NK-92 treated with Interleukin-12 subunit alpha and Interleukin-12 subunit beta, amount 100 ng/mL, for 24 hours (cell line): ENCODE measurements around the gene HSD17B3.
A peak's percentile ranks its signal among the peaks of the same experiment; 100 is the strongest.
"Not testable (repeated sequence)": the region's sequence is repeated elsewhere in the genome, so short reads cannot be mapped to it uniquely, and the experiment has no call there.

Experiments
- DNase-seq: peaks from one replicate; lab custom pipeline; 2025; lab: John Stamatoyannopoulos, UW

The HSD17B3 gene

DNA sequence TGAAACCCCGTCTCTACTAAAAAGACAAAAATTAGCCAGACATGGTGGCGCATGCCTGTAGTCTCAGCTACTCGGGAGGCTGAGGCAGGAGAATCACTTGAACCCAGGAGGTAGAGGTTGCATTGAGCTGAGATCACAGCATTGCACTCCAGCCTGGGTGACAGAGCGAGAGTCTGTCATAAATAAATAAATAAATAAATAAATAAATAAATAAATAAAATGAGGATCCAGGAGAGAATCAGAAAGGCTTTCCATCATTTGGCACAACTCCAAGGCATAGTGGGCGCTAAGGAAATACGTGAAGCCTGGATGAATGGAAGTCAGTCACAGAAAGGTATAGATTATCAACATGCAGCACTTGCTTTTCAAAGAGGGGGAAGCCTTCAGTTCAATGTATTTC, 65.6 kb downstream of the HSD17B3 start:
- not testable (repeated sequence) for DNase-seq

- no peak for DNase-seq
These were observed 69.3 kb downstream of the HSD17B3 start for GRCh38 chr9:96232539-96233241.

DNA sequence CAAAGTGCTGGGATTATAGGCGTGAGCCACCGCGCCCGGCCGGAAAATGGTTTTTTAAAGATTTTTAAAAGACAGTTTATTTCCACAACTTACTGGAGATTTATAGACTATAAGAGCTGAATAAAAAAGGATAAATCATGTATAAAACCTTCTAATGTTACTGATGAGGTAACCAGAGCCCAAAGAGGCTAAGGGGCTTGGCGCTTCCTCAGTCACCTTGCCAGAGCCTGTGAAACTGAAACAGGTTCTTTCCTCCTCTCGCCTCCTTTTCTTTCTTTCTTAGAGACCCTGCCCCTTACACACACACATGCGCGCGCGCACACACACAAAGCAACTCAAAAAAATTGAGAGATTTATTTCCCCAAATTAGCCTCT, 69.8 kb downstream of the HSD17B3 start:
- no peak for DNase-seq

DNA sequence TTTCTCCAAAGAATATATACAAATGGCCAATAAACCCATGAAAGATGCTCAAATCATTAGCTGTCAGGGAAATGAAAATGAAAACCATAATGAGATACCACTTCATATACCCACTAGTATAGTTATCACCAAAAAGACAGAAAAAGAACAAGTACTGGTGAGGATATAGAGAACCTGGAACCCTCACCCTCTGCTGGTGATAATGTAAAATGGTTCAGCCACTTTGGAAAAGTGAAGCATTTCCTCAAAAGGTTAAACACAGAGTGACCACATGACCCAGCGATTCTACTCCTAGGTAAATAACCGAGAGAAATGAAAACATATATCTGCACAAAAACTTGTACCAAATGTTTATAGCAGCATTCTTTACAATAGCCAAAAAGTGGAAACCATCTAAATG, 72.0 kb downstream of the HSD17B3 start:
- no peak for DNase-seq

- DNase-seq, result no peak
These were observed 79.8 kb downstream of the HSD17B3 start for GRCh38 chr9:96222132-96222531.

DNA sequence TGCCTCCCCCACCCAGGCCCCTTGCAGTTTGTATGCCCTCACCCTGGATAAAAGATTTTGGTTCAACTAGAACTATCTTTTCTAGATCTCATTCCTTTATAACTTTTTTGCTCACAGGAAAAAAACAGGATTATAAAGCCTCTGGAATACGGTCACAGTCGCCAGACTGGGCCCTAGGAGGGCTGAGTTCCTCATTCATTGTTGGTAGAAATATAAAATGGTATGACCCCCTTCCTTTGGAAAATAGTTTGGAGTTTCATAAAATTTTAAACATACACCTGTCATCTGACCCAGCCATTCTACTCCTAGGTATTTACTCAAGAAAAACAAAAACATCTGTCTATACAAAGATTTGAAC, 82.1 kb downstream of the HSD17B3 start:
- no peak for DNase-seq

GRCh38 chr9:96219026-96219899, 82.7 kb downstream of the HSD17B3 start:
- DNase-seq, result no peak

- peak; percentile 73 for DNase-seq
These were observed 84.0 kb downstream of the HSD17B3 start for GRCh38 chr9:96217754-96218693.

DNA sequence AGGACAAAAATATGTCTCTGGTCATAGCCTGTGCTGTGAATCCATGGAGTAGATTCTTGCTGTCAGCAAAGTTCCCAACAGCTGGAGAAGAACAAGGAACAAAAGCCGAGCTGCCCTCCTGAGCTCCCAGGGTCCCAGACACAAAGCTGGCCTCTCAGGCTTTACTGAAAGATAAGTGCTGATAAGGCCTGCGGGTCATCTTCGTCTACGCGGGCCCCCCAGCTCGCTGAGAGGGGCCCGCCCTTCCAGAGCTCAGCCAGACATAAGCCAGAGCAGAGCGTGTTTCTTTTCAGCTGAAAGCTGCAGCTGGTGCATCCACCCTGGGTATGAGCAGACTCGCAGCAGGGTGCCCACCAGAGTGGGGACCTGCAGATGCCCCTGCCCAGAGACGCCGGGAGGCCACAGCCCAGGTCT, 84.7 kb downstream of the HSD17B3 start:
- DNase-seq, result peak; percentile 29

DNA sequence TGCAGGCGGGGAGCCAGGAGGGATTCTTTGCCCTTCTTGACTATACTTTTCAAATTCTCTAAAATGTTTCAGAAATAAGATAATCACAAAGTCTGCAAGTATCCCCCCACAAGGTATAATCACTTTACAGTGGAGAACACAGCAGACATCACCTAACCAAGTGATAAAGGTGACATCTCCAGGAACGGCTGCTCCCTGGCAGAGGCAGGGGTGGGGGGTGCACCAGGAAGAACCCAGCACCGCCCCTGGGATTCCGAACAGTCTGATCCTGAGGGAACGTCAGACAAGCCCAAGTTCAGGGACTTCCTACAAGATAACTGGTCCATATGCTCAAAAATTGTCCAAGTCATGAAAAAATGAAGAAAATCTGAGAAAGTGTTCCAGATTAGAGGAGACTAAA, 85.4 kb downstream of the HSD17B3 start:
- no peak for DNase-seq

DNA sequence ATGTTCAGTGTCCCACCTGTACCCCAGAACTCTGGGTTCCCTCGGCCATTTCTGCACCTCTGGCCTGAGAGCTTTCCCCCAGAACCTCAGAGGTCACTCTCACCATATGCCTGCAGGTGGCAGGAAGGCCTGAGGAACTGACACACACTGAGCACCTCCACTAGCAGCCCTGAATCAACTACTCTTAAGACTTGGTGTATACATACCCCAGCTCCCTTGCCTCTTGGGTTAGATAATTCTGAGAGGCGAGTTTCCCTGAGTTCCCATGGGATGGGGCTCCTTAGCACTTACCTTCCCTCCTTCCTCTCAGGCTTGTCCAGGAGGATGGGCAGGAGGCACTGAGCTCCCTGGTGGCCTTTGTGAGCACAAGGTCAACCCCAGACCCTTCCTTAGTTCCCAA, 86.1 kb downstream of the HSD17B3 start:
- DNase-seq, result no peak

DNA sequence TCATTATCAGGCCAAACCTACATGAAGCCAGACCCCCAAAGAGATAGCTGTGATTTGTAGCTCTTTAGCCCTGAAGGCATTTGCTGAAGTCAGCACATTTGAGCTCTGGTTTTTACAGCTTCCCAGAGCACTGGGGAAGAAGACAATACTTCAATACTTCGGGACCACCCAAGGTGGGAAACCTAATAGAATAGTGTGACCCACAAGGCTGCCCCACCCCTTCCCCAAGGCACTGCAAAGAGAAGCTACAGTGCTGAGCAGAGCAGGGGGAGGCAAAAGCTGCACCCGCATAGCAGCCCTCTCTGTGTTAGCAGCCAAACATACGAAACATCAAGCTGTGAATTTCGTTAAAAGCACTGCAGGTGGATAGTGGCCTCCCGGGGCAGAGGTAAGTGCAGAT, 87.3 kb downstream of the HSD17B3 start:
- no peak for DNase-seq

DNA sequence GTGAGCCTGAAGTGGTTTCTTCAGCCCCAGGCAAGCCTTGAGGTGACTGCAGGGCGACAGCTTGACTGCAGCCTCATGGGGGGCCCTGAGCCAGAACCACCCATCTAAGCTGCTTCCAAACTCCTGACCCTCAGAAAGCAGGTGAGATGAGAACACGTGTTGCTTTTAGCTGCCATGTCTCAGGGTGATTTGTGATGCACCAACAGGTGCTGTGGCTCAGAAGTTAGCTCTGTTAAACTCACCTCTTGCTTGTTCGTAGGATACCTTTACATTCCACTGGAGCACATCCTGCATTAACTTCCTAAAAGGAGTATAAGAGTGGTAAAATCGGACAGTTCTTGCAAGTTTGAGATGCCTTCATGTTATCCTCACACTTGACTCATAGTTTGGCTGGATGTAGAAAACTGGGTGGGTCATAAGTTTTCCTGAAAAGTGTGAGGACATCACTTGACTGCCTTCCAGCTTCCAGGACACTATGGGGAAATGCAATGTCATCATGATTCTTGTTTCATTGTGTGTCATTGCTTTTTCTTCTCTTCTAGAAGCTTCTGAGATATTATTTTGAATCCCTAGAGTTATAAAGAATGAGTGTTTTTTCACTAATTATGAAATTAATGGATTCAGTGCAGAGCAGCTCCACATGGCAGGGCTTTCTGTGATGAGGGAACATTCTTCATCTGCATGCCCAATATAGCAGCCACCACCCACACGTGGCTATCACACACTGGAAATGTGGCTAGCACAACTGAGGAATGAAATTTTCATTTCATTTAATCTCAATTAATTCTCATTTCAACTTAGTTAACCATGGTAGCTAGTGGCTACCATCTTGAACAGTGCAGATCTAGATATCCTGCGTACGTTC, 92.3 kb downstream of the HSD17B3 start:
- no peak for DNase-seq

- DNase-seq, result no peak
These were observed 95.7 kb downstream of the HSD17B3 start for GRCh38 chr9:96206156-96206751.

GRCh38 chr9:96204853-96205252, 97.1 kb downstream of the HSD17B3 start:
- no peak for DNase-seq

DNA sequence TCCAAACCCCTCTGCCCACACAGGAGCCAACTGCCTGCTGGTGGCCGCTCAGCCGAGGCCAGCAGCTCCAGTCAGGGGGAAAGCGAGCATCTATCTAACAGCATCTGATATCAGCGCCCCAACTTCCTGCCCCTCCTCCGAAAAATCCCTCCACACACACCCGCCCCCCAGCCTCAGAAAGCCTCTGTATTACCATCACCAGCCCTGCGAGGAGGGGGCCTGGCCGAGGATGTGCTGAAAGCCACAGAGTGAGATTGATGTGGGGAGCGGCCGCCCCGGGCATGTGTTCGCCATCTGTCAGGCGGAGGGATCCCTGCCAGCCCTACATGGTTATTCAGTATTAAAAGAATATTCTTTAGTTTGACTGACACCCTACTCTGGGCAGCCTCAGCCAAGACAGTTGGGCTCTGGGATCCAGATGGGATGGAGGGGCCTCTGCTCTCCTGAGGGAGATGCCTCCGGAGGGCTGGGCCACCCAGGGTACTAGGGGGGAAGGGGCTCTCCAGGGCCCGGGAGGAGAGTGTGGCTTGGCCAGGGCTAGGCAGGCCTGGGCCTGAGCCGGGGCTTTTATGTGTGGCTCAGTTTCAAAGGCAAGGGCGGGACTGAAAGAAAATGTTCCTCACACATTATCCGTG, 98.0 kb downstream of the HSD17B3 start:
- DNase-seq, result peak; percentile 23

- DNase-seq, result no peak
These were observed 98.8 kb downstream of the HSD17B3 start for GRCh38 chr9:96202971-96203780.

- DNase-seq, result no peak
These were observed 100.8 kb downstream of the HSD17B3 start for GRCh38 chr9:96201140-96201539.

GRCh38 chr9:96199006-96199405, 103.0 kb downstream of the HSD17B3 start:
- no peak for DNase-seq

DNA sequence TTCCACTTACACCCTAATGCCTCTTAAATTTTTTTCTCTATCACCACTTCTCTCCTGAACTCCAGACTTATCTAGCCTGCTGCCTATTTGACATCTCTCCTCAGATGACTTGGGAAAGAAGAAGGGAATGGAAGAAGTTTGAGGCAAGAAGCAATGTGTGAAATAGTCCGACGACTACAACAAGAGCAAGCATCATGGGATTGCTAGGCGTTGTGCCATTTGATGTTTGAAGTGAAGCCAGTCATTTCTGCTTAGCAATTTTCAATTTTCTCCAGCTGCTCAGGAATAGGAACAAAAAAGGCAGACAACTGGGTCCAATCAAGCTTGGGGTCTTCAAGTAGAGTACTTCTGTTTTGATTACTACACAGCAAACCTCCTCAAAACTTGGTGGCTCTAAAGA, 106.4 kb downstream of the HSD17B3 start:
- DNase-seq, result no peak
